GM18909 (cell line): ENCODE results near the gene ANO4.
"Not testable (repeated sequence)": the region's sequence is repeated elsewhere in the genome, so short reads cannot be mapped to it uniquely, and the experiment has no call there.

Experiments used
- ATAC-seq: cut with Tn5 transposase; IDR thresholded peaks from one replicate; pipeline ENCODE4 v1.9.1; 2021; ENCODE audit warnings: mild to moderate bottlenecking; ENCODE audit not compliant: unreplicated experiment, poor library complexity

ANO4 gene

GRCh38 chr12:101068836-101069235, 274.3 kb downstream of the ANO4 start:
- ATAC-seq = no peak

GRCh38 chr12:101074940-101075680, 280.5 kb downstream of the ANO4 start:
- ATAC-seq = no peak

GRCh38 chr12:101076921-101077320, 282.3 kb downstream of the ANO4 start:
- no peak for ATAC-seq

GRCh38 chr12:101077791-101078528, 283.4 kb downstream of the ANO4 start:
- no peak for ATAC-seq

- no peak for ATAC-seq
These were observed 284.1 kb downstream of the ANO4 start for GRCh38 chr12:101078536-101079285.

- ATAC-seq = no peak
These were observed 288.1 kb downstream of the ANO4 start for GRCh38 chr12:101082706-101083105.

- no peak for ATAC-seq
These were observed 292.0 kb downstream of the ANO4 start for GRCh38 chr12:101086490-101087135.

- ATAC-seq = no peak
These were observed 293.3 kb downstream of the ANO4 start for GRCh38 chr12:101087920-101088319.

- no peak for ATAC-seq
These were observed 294.7 kb downstream of the ANO4 start for GRCh38 chr12:101089271-101089670.

- ATAC-seq = not testable (repeated sequence)
These were observed 295.6 kb downstream of the ANO4 start for GRCh38 chr12:101090222-101090621.

- ATAC-seq = no peak
These were observed 303.4 kb downstream of the ANO4 start for GRCh38 chr12:101097829-101098580.

- no peak for ATAC-seq
These were observed 312.6 kb downstream of the ANO4 start for GRCh38 chr12:101107032-101107763.

GRCh38 chr12:101108130-101108529, 313.6 kb downstream of the ANO4 start:
- no peak for ATAC-seq

- ATAC-seq = no peak
These were observed 316.3 kb downstream of the ANO4 start for GRCh38 chr12:101110866-101111265.

- ATAC-seq = no peak
These were observed 316.9 kb downstream of the ANO4 start for GRCh38 chr12:101111441-101111840.

GRCh38 chr12:101115326-101115725, 320.8 kb downstream of the ANO4 start:
- no peak for ATAC-seq

GRCh38 chr12:101116911-101117310, 322.3 kb downstream of the ANO4 start:
- ATAC-seq = no peak

GRCh38 chr12:101117842-101118241, 323.3 kb downstream of the ANO4 start:
- ATAC-seq = no peak

- ATAC-seq = no peak
These were observed 333.1 kb downstream of the ANO4 start for GRCh38 chr12:101127521-101128219.
